ENCODE data around the gene CSF3R.

- TF ChIP-seq CTCF (conservative IDR thresholded peaks at IDR 0.05; ENCODE audit: low read depth in 2 of 2) (peak; percentile 73 to 86), POLR2AphosphoS5 (IDR thresholded peaks at IDR 0.05; ENCODE audit: low read depth) (no peak), REST (IDR thresholded peaks at IDR 0.05; ENCODE audit: unreplicated experiment) (no peak), JUNB (IDR thresholded peaks at IDR 0.05; ENCODE audit: unreplicated experiment) (no peak), EZH2 (IDR thresholded peaks at IDR 0.05; ENCODE audit: low read depth, unreplicated experiment) (no peak), CREB1 (CRISPR knock-in tag; IDR thresholded peaks at IDR 0.05; ENCODE audit: low read depth) (no peak), STAT1 (IDR thresholded peaks at IDR 0.05; ENCODE audit: unreplicated experiment) (no peak), ETS1 (IDR thresholded peaks at IDR 0.05) (no peak), EZH2phosphoT487 (IDR thresholded peaks at IDR 0.05; ENCODE audit: unreplicated experiment) (no peak), ZNF114 (CRISPR knock-in tag; IDR thresholded peaks at IDR 0.05) (no peak)
Observed at GRCh38 chr1:36446271-36446670, 36.4 kb downstream of the CSF3R start.
